H9 (cell line): ENCODE results near the gene ZNF366. TPM values are rescaled to one million over a fixed set of nuclear protein-coding genes. Genes with fewer than 3 reads are reported as not detected.

Experiments used
- DNase-seq: peaks from one replicate; pipeline ENCODE4 v3.0.0-alpha.2; 2017
- H2AFZ ChIP-seq: one replicate; pipeline ENCODE4 v1.6.1; 2013; ENCODE audit warnings: mild to moderate bottlenecking, low read length, control low read depth, moderate library complexity
- H2AK5ac ChIP-seq: 2 replicates; pipeline ENCODE4 v1.6.1; 2013; ENCODE audit warnings: low read length, control low read depth, mixed read lengths; ENCODE audit not compliant: insufficient read length
- H2BK120ac ChIP-seq: one replicate; pipeline ENCODE4 v1.6.1; 2013; ENCODE audit warnings: low read depth, mild to moderate bottlenecking, low read length, control low read depth, inconsistent platforms; ENCODE audit not compliant: poor library complexity, severe bottlenecking
- H2BK12ac ChIP-seq: 2 replicates; pipeline ENCODE4 v1.6.1; 2013; ENCODE audit warnings: low read length, control low read depth, mixed read lengths, low read depth; ENCODE audit not compliant: insufficient read length
- H2BK15ac ChIP-seq: 2 replicates; pipeline ENCODE4 v1.6.1; 2013; ENCODE audit warnings: low read depth, low read length, control low read depth
- H2BK20ac ChIP-seq: one replicate; pipeline ENCODE4 v1.6.1; 2013; ENCODE audit warnings: low read depth, mild to moderate bottlenecking, low read length, control low read depth, inconsistent platforms; ENCODE audit not compliant: poor library complexity, severe bottlenecking
- H2BK5ac ChIP-seq: 2 replicates; pipeline ENCODE4 v1.6.1; 2013; ENCODE audit warnings: low read length, control low read depth, mixed read lengths; ENCODE audit not compliant: insufficient read length
- H3K14ac ChIP-seq: 2 replicates; pipeline ENCODE4 v1.6.1; 2013; ENCODE audit warnings: low read length, control low read depth; ENCODE audit not compliant: insufficient read depth
- H3K18ac ChIP-seq: 2 replicates; pipeline ENCODE4 v1.6.1; 2013; ENCODE audit warnings: low read depth, mild to moderate bottlenecking, mixed read lengths, low read length, control low read depth; ENCODE audit not compliant: insufficient read length
- H3K23ac ChIP-seq: 2 replicates; pipeline ENCODE4 v1.6.1; 2013; ENCODE audit warnings: low read length, control low read depth, mixed read lengths, low read depth; ENCODE audit not compliant: insufficient read length
- H3K23me2 ChIP-seq: 2 replicates; pipeline ENCODE4 v1.6.1; 2013; ENCODE audit warnings: low read depth, mild to moderate bottlenecking, mixed read lengths, low read length, control low read depth; ENCODE audit not compliant: insufficient read length, poor library complexity, severe bottlenecking
- H3K27ac ChIP-seq: 2 replicates; pipeline ENCODE4 v1.5.1; 2013; ENCODE audit warnings: low read length, control low read depth, mixed read lengths, low read depth; ENCODE audit not compliant: insufficient read length
- H3K27me3 ChIP-seq: 2 replicates; pipeline ENCODE4 v1.6.1; 2013; ENCODE audit warnings: low read length, control low read depth, inconsistent platforms; ENCODE audit not compliant: insufficient read depth
- H3K4ac ChIP-seq: 2 replicates; pipeline ENCODE4 v1.6.1; 2013; ENCODE audit warnings: low read depth, mild to moderate bottlenecking, control low read depth, inconsistent platforms, low read length, moderate library complexity
- H3K4me1 ChIP-seq: 2 replicates; pipeline ENCODE4 v1.6.1; 2013; ENCODE audit warnings: low read length, control low read depth, inconsistent platforms; ENCODE audit not compliant: insufficient read depth
- H3K4me2 ChIP-seq: 2 replicates; pipeline ENCODE4 v1.6.1; 2013; ENCODE audit warnings: low read length, control low read depth, mixed read lengths; ENCODE audit not compliant: insufficient read length, insufficient read depth
- H3K56ac ChIP-seq: 2 replicates; pipeline ENCODE4 v1.6.1; 2013; ENCODE audit warnings: low read depth, mild to moderate bottlenecking, mixed read lengths, low read length, control low read depth; ENCODE audit not compliant: insufficient read length
- H3K79me1 ChIP-seq: 2 replicates; pipeline ENCODE4 v1.6.1; 2013; ENCODE audit warnings: low read depth, mild to moderate bottlenecking, moderate library complexity, low read length, control low read depth, inconsistent platforms; ENCODE audit not compliant: insufficient read depth, poor library complexity, severe bottlenecking
- H3K79me2 ChIP-seq: 2 replicates; pipeline ENCODE4 v1.6.1; 2013; ENCODE audit warnings: low read length, control low read depth, inconsistent platforms; ENCODE audit not compliant: insufficient read depth
- H3K9ac ChIP-seq: 2 replicates; pipeline ENCODE4 v1.6.1; 2013; ENCODE audit warnings: low read length, control low read depth, mixed read lengths; ENCODE audit not compliant: insufficient read length; ENCODE audit errors: extremely low read depth
- H3K9me3 ChIP-seq: one replicate; pipeline ENCODE4 v1.6.1; 2013; ENCODE audit warnings: low read depth, low read length, inconsistent platforms; ENCODE audit not compliant: control insufficient read depth
- H3T11ph ChIP-seq: one replicate; pipeline ENCODE4 v1.6.1; 2013; ENCODE audit warnings: mild to moderate bottlenecking, low read length, control low read depth, inconsistent platforms
- H4K20me1 ChIP-seq: one replicate; pipeline ENCODE4 v1.6.1; 2013; ENCODE audit not compliant: control insufficient read depth, insufficient read length, insufficient read depth
- H4K5ac ChIP-seq: 2 replicates; pipeline ENCODE4 v1.6.1; 2013; ENCODE audit warnings: low read depth, mild to moderate bottlenecking, mixed read lengths, low read length, control low read depth; ENCODE audit not compliant: insufficient read length
- H4K8ac ChIP-seq: replicated peaks from 2 replicates; pipeline ENCODE4 v1.6.1; 2013; ENCODE audit warnings: low read length, control low read depth, mixed read lengths, low read depth; ENCODE audit not compliant: insufficient read length
- H4K91ac ChIP-seq: 2 replicates; pipeline ENCODE4 v1.6.1; 2013; ENCODE audit warnings: low read depth, mild to moderate bottlenecking, moderate library complexity, mixed read lengths, low read length, control low read depth; ENCODE audit not compliant: insufficient read length
- H3K27ac Mint-ChIP-seq, 3 experiments: 2 replicates in 2 of 3; 3 replicates in 1 of 3; pipeline ENCODE4 v1.8.0; 2020 to 2021; ENCODE audit warnings: mixed read lengths in 3 of 3, mild to moderate bottlenecking in 1 of 3, moderate library complexity in 1 of 3
- H3K27me3 Mint-ChIP-seq: 2 replicates; pipeline ENCODE4 v1.8.0; 2021; ENCODE audit warnings: low read depth, mild to moderate bottlenecking, moderate library complexity, mixed read lengths
- H3K36me3 Mint-ChIP-seq, 3 experiments: 2 replicates in 2 of 3; 3 replicates in 1 of 3; pipeline ENCODE4 v1.8.0; 2020 to 2021; ENCODE audit warnings: low read depth in 3 of 3, mixed read lengths in 3 of 3; ENCODE audit not compliant: insufficient read depth in 1 of 3
- H3K4me1 Mint-ChIP-seq, 2 experiments: 2 replicates each; pipeline ENCODE4 v1.8.0; 2020; ENCODE audit warnings: mixed read lengths in 2 of 2
- H3K4me3 Mint-ChIP-seq, 2 experiments: 2 replicates in 1 of 2; 3 replicates in 1 of 2; pipeline ENCODE4 v1.8.0; 2020 to 2021; ENCODE audit warnings: mild to moderate bottlenecking in 2 of 2, mixed read lengths in 2 of 2, moderate library complexity in 1 of 2
- H3K9me3 Mint-ChIP-seq, 2 experiments: 2 replicates in 1 of 2; 3 replicates in 1 of 2; pipeline ENCODE4 v1.8.0; 2020; ENCODE audit warnings: mild to moderate bottlenecking in 2 of 2, mixed read lengths in 2 of 2, moderate library complexity in 1 of 2
- CTCF ChIP-seq: fragments of 200-600 bp; sonication (generic); conservative IDR thresholded peaks from 3 replicates; pipeline ENCODE4 v1.8.0; 2021; ENCODE audit warnings: antibody characterized with exemption, mild to moderate bottlenecking
- WGBS: extraction: QIAGEN DNeasy Blood & Tissue Kit; methylation state at CpG from one replicate; pipeline ENCODE4 v1.1.7; 2013; ENCODE audit warnings: missing lambda C conversion rate, low lambda C conversion rate, mixed read lengths; ENCODE audit not compliant: insufficient read length; ENCODE audit errors: extremely low coverage; 5-methylcytosine and 5-hydroxymethylcytosine counted together
- total RNA-seq: library from RNA; stranded (reverse); gene quantifications from 2 replicates; pipeline ENCODE4 v1.2.1, GENCODE V29; 2021

Gene ZNF366
- total RNA-seq, 1 experiment from 2014 or later, result not detected

GRCh38 chr5:72539038-72539437, 31.8 kb upstream of the ZNF366 start:
- H4K5ac ChIP-seq, result no peak overlapping the region
- no peak overlapping the region for H3K27ac ChIP-seq
- no peak overlapping the region for H4K8ac ChIP-seq
- no peak overlapping the region for H2BK20ac ChIP-seq
- no peak overlapping the region for H2AFZ ChIP-seq
- H2BK120ac ChIP-seq, result no peak overlapping the region
- H3K23ac ChIP-seq, result no peak overlapping the region
- no peak for TF ChIP-seq CTCF
- H4K20me1 ChIP-seq, result no peaks in the 10 kb centered on the region
- no peak for DNase-seq
- H3K9me3 ChIP-seq, result no peaks in the 10 kb centered on the region
- H3K14ac ChIP-seq, result no peak overlapping the region
- H3K4ac ChIP-seq, result no peak overlapping the region
- H3K23me2 ChIP-seq, result no peaks in the 10 kb centered on the region
- H2AK5ac ChIP-seq, result no peak overlapping the region
- H3K79me2 ChIP-seq, result no peaks in the 10 kb centered on the region
- no peak overlapping the region for H3K4me2 ChIP-seq
- Mint-ChIP-seq H3K36me3 (no peaks in the 10 kb centered on the region), H3K27ac (no peak overlapping the region), H3K27me3 (peaks cover 2% of the 10 kb centered on the region; the same call in 1 of the 2 replicates), H3K4me3 (no peak overlapping the region), H3K4me1 (peaks cover 17 to 24% of the 10 kb centered on the region in 2 experiments), H3K9me3 (no peaks in the 10 kb centered on the region)
- H3K4me1 ChIP-seq, result no peaks in the 10 kb centered on the region
- no peaks in the 10 kb centered on the region for H3K79me1 ChIP-seq
- H3K18ac ChIP-seq, result no peak overlapping the region
- no CpG with 5 or more reads among the region's 1 CpG for WGBS
- no peak overlapping the region for H3K9ac ChIP-seq
- no peak overlapping the region for H3K56ac ChIP-seq
- no peak overlapping the region for H3T11ph ChIP-seq
- no peaks in the 10 kb centered on the region for H3K27me3 ChIP-seq
- H2BK12ac ChIP-seq, result no peak overlapping the region
- no peak overlapping the region for H2BK5ac ChIP-seq
- no peak overlapping the region for H4K91ac ChIP-seq
- H2BK15ac ChIP-seq, result no peak overlapping the region
